HG02588 (cell line): ENCODE measurements around the gene C20orf141.
"Not testable (repeated sequence)": the region's sequence is repeated elsewhere in the genome, so short reads cannot be mapped to it uniquely, and the experiment has no call there.

Experiments used
- ATAC-seq: cut with Tn5 transposase; IDR thresholded peaks from one replicate; pipeline ENCODE4 v1.9.1; 2021; ENCODE audit warnings: mild to moderate bottlenecking, moderate library complexity; ENCODE audit not compliant: unreplicated experiment

Gene C20orf141, protein sequence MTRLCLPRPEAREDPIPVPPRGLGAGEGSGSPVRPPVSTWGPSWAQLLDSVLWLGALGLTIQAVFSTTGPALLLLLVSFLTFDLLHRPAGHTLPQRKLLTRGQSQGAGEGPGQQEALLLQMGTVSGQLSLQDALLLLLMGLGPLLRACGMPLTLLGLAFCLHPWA

DNA sequence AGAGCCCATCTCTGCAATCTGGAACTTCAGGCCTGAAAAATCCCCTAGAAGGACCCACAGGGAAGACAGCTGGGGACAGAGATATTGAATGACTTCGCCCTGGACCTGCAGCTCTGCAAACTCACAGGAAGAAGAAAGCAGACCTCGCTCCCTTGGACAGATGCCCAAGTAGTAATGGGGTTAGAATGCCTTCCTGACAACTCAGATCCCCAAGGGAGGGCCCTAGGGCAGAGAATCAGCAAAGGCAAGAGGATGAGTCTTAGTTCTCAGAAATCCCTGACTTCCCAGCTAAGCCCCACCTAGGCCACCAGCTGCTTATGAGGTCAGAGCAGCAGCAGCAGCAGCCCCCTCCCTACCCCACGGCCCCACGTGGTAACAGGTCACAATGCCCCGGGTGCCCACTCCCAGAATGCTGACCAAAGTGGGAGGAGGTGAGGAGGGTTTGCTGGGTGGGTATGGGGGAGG lies at the start of gene C20orf141:
C20orf141 (plus strand) TSS at position 401 of the 465 bp plus-strand sequence. CDS start 198 bp downstream, outside the sequence.
- no peak for ATAC-seq

DNA sequence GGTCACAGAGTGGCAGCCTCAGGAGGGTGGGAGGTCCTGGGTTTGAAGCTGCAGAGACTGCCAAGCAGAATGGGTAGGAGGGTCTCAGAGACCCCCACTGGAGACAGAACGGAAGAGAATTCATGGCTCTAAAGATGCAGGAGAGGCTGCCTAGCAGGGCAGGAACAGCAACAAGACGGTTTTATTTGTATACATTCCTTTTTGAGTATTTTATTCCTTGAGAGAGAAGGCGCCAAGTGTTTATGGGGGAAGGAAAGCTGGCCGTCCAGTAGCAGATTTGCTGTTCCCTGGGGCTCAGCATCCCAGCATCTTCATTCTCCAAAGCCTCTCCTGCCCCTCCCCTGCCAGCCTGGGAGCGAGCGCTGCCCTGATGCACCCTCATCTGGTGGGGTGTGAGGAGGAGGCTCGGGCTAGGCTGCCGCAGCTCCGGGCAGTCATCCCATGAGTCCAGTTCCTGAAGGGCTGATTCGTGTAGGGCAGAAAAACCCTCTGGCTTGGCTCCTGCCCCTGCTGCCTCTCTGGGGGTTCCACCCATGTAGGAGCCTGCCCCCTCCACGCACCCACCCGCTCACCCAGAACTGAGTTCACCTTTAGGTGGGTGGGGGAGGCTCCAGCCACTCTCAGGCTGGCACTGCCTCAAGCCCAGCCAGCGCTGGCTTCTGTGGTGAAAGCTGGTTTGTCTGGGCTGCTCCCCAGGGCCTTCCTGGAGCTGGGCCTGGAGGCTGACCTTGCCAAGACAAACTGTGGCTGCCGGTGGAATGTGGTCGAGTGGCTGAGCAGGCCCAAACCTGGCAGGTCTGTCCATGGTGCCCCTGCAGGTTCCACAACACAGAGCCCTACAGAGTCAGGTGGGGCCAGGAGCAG lies 46.8 kb upstream of the C20orf141 start:
- ATAC-seq = no peak

DNA sequence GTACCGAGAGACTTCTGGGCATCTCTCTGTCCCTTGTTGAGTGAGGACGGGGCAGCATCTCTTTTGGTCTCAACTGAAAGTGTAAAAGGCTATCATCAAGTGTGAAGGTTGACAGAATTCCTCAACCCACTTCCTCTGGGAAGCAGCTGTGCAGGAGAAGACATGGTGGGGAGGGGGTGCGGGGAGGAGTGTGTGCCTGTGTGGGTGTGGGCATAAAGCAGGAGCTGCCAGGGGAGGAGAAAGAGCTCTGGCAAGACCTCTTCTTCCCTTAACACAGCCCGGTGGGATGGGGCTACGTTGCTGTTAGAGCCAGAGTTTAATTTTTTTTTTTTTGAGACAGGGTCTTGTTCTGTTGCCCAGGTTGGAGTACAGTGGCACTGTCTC lies 46.2 kb upstream of the C20orf141 start:
- no peak for ATAC-seq

DNA sequence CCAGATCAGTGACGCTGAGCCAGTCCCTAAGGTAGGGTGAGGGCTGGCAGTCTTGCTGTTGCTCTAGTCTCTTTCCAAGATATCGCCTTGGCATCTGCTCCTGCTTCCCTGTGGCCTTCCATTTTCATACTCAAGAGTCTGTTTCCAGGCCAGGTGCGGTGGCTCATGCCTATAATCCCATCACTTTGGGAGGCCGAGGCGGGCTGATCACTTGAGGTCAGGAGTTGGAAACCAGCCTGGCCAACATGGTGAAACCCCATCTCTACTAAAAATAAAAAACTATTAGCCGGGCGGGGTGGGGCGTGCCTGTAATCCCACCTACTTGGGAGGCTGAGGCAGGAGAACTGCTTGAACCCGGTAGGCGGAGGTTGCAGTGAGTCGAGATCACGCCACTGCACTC lies 44.7 kb upstream of the C20orf141 start:
- ATAC-seq = not testable (repeated sequence)

DNA sequence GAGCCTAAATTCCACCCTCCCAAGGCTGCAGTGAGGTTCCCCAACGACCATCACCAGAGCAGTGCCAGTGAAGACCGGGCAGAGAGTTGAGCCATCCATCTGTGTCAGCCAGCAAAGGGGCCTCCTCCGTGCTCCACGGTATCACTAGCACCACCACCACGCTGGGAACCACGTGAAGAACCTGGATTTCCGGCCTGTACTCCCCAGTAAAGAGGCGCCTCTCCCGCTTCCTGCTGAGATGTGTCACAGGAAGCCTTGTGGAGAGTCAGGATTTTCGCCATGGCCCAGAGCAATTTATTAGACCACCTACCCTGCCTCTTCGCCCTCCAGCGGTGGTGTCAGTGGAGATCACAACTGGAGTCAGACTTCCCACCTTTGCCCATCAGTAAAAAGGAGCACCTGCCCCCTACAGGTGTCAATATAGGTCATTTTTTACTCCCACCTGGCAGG lies 43.1 kb upstream of the C20orf141 start:
- ATAC-seq = no peak

DNA sequence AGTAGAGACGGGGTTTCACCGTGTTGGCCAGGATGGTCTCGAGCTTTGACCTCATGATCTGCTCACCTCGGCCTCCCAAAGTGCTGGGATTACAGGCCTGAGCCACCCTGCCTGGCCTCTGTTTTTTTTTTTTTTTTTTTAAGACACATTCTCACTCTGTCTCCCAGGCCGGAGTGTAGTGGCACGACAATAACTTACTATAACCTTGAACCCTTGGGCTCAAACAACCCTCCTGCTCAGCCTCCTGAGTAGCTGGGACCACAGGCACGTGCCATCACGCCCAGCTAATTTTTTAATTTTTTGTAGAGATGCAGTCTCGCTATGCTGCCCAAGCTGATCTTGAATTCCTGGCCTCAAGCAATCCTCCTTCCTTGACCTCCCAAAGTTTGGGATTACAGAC lies 41.0 kb upstream of the C20orf141 start:
- ATAC-seq = no peak

DNA sequence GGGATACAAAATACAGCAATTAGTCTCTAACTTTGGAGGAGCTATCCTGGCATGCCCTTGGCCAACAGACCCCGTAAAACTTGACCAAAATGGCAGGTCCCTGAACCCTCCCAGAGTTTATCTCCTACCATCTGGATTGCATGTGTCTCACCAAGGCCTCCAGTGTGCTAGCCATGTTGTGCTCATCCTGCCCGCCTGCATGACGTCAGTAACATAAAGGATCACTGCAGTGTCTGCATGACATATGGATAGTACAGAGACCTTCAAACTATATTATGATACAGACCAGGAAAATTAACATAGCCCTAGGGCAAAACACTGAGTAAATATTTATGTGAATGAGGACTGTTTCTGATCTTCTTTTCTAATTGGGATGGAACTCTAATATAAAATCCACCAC lies 39.6 kb upstream of the C20orf141 start:
- no peak for ATAC-seq

DNA sequence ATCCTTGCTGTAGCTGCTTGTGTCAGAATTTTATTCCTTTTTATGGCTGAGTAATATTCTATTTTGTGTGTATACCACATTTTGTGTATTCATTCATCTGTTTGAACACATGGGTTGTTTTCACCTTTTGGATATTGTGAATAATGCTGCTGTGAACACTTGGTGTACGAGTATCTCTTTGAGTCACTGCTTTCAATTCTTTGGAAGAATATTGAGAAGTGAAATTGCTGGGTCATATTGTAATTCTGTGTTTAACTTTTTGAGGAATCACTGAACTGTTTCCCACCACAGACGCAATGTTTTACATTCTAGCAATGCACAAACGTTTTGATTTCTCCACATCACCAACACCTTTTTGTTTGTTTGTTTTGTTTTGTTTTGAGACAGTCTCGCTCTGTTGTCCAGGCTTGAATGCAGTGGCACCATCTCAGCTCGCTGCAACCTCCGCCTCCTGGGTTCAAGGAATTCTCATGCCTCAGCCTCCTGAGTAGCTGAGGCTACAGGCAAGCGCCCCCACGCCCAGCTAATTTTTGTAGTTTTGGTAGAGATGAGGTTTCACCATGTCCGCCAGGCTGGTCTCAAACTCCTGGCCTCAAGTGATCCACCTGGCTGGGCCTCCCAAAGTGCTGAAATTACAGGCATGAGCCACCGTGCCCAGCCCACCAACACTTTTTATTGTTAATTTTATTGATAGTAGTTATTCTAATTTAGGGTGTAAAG lies 36.0 kb upstream of the C20orf141 start:
- ATAC-seq = no peak

DNA sequence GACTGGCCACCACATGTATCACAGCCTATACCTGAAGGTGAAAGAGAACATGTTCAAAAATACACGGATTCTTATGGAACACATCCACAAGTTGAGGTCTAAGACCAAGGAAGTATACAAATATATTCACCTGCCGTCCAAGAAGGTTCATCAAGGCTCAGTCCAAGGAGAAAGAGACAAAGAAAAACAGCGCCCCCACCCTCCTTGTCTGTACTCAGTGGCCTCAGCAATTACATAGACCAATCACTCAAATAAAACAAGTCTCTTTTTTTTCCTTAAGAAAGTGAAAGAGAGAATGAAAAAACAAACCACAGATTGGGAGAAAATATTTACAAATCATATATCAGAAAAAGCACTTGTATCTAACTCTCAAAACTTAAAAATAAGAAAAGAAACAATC lies 33.8 kb upstream of the C20orf141 start:
- ATAC-seq = no peak

DNA sequence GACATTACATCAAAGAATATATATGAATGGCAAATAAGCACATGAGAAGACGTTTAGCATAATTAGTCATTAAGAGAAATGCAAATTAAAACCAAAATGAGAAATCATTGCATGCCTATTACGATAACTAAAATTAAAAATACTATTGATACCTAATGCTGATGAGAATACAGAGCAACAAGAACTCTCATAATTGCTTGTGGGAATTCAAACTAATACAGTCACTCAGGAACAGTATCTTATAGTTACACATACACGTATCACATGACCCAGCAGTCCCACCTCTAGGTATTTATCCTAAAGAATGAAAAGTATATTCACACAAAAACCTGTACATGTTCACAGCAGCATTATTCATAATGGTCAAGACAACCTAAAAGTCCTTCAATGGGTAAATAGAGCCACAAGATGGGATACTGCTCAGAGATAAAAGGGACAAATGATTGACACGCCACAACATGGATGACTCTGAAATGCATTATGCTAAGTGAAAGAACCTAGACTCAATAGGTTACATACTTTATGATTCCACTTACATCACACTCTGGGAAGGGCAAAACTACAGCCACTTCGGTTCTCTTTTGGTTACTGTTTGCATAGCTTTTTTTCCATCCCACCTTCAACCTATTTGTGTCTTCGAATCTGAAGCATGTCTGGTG lies 30.8 kb upstream of the C20orf141 start:
- no peak for ATAC-seq

DNA sequence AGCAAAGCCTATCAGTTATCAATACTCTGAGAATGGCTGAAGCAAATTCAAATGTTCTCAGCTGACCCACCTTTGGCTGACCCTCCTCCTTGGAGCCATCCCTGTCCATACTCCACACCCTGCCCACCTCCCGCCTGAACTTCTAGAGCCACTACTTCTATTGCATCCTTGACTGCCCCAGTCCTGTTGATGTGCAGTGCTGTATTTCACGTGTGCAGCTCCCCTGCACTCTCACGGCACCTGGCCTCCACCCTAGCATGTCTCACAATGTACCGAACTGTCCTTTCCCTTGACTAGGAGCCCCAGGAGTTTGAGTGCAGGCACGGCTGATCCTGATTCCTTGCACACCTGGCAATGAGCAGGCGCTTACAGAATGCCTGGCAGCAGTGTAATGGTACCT lies 21.3 kb upstream of the C20orf141 start:
- no peak for ATAC-seq

DNA sequence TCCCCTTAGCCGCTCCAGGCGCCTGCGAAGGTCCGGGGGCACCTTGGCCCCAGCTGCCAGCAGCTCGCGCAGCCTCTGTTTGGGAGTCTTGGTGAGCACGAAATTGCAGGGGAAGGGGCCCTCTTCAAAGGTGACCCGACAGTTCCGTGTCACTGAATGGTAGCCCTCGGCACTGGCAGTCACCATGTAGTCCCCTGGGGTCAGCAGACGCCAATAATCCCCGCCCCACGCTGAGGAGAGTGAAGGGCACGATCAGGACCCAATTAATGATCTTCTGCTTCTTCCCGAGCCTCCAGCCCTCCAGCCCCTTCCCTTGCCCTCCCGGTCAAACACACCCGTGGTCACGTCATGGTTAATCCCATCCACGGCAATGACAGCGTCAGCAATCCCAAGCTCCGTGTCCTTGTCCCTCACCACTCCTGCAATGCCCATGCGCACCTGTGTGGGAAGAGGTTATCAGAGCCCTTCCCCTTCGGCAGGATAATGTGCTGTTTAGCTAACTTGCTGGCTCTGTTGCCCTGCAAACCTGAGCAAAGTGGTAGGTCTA lies 20.5 kb upstream of the C20orf141 start:
- ATAC-seq = no peak

DNA sequence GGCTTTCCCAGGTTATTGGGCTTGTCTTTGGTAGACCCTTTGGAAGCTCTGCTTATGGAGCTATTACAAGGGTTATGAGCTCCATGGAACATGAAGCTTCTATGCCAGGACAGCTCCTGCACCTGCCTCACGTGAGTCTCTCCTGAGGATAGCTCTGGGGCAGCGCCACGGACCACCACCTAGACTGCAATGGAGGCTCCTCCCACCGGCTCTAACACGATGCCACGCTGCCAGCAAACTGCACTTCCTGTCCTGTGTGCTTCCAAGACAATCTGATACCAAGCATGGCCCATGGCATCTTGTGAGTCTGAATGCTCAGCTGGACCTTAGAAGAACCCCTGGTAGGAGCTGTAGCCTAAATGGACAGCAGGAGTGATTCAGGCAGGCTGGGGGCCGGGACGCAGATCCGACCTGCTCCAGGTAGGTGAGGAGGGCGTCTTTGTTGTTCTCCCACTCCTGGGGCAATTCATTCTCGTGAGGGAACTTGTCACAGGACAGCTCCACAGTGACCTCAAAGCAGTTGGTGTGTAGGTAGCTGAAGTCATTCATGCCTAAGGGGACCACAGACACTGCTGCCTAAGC lies 19.8 kb upstream of the C20orf141 start:
- no peak for ATAC-seq

DNA sequence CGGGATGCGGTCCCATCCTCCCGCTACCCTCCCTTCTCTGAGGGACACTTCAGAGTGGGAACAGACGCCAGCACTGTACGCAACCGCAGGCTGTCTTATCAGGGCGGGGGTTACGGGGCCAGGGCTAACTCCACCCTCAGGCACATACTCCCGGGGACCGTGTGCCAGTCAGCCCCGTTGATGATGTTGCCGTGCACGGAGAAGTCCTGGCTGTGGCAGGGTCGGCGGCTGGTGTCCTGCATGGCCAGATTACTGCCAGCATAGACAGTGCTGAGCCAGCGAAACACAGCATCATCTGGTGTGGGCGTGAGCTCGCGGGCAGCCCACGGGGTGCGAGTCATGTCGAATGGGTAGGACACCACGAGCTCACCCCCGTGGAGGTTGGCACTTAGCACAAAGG lies 19.3 kb upstream of the C20orf141 start:
- ATAC-seq = no peak

DNA sequence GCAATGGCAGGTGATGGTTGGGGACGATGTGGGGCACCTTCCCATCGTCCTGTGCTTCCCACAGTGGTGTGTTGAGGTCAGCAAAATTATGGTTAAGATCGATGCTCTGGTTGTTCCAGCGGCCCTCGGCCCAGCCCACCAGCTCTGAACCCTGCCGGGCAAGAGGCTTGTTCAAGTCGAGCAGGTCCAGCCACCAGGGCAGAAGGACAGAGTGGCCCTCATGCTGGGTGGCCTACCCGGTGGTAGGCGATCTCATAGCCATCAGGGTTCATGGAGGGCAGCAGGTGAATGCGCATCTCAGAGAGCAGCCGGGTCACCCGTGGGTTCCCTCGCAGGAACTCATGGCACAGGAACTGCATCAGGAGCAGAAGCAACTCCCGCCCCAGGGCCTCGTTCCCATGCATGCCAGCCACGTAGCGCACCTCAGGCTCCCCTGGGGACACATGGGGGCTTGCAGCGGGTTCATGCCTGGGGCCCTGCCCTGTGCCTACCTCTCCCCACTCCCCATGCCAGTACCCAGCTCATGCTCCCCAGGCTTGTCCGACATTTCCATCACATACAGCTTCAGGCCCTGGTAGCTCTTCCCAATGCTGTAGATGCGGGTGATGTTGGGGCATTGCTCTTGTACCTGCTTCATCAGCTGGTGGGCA lies 18.7 kb upstream of the C20orf141 start:
- ATAC-seq = no peak

DNA sequence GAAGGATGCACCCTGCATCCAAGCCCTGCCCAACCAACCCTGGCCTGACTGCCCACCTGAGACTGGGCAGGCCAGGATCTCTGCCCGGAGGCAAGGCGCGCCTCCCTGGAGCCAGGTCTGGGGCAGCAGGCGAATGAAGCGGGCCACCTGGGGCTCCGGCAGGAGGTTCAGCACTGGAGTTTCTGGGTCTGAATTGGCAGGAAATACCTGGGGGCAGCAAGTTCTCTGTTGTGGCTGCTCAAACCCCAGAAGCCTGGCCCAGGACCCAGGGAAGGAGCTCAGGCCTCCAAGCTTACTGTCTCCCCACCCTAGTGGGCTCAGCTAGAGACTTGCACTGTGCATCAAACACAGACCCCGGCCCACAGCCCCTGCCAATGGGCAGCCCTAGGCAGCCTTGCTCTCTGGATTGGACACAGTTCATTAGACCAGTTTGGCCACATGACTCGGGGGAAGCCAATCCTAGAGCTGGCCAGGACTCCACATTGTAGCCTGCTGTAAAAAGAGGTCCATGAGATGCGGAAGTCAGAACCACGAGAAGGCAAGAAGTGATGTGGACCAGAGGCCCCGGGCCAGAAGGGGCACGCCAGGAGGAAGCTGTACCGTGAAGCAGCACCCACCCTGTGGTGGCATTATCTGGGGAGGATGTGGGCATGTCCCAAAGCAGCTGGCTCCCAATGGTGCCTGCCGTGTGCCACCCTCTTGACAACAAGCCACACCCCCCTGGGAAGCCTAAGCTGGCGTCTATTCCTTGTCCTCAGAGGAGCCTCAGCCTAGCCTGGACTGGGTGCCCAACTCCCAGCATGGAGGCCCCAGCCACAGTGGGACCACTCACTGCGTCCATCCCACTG lies 17.4 kb upstream of the C20orf141 start:
- ATAC-seq = no peak

DNA sequence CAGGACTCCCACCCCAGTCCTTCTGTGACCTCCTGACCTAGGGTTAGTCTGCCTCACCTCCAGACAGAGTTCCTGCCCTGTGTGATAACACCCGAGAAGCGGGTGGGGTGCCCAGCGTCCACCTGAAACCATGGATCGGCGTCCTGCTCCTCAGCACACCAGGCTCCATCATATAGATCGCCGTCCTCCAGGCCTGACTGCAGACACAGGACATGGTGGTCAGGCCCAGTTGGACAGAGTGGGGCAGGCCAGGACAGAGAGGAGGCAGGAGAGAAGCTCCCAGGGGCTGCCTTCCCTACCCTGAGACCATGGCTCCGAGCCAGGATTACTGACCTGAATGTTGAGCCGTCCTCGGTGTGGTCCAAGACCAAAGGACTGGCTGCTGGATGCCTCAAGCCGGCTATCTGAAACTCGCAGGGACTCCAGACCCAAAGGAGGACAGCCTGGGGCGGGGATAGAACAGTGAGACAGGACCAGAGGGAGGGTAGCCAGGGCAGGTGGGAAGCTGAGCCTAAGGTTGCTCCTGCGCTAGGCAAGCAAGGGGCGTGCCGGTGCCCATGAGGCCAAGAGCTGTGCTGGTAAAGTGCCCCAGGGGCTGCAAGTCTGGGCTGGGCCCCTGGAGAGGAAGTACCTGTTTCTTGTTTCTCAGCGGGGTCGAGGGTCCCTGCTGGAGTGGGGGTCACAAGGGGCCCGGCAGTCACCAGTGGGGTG lies 16.5 kb upstream of the C20orf141 start:
- ATAC-seq = no peak

DNA sequence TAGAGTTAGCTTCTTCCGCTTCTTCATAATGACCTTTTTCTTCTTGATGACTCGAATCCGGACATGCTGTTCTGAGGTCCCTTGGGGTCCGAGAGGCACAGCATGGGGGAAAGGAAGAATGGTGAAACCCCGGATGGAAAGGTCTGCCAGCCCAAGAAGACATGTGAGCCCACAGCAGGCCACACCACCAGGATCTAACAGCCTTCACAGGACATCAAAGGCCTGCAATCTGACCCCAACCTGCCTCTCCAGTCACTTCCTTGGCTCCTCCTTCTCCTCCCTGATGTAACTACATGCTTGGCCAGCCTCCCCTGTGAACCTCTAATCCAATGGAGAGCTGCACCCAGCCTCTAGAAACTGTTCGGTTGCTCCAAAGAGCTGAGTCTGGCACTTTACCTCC lies 16.0 kb upstream of the C20orf141 start:
- ATAC-seq = no peak
